Fibroblast of lung (primary cell): ENCODE data around the gene PADI6.

Experiments used
- CTCF ChIP-seq, 2 donors: IDR thresholded peaks in 1 of 2; conservative IDR thresholded peaks in 1 of 2; 1 replicate in 1 of 2; 2 replicates in 1 of 2; pipeline ENCODE4 v1.5.1; 2011 to 2012; ENCODE audit warnings: low read length in 2 of 2, control low read depth in 1 of 2, inconsistent platforms in 1 of 2, low read depth in 1 of 2, mild to moderate bottlenecking in 1 of 2
- EZH2 ChIP-seq: IDR thresholded peaks from 2 replicates; pipeline ENCODE4 v1.5.1; 2012; ENCODE audit warnings: low read length, control low read depth, mild to moderate bottlenecking; ENCODE audit errors: missing control alignments

DNA sequence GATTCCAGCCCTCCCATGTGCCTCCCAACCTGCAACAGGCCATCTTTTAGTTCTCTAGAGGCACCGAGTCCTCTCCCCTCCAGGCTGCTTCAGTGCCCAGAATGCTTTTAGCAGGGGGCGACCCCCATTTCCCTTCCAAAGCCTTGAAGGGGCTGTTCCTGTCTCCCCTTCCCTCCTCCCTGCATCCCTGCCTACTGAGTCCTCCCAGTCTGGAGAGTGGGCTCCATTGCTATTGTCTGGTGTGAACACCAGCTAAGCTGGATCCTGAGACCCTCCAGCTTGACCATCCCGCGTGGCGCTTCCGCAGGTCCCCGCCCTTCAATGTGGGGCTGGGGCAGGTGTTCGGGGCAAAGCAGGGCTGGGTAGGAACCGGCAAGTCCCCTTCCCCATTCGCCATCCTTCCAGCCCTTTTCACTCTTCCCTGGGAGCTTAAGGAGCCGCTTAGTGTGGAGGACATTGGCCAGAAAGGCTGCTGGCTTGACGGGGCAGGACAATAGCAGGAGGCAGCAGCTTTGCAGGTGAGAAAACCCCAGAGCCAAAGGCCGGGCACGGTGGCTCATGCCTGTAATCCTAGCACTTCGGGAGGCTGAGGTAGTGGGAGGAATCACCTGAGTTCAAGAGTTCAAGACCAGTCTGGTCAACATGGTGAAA is 32.2 kb downstream of the PADI6 start:
- TF ChIP-seq CTCF (conservative IDR thresholded peaks at IDR 0.05 in 1 of 2, IDR thresholded peaks at IDR 0.05 in 1 of 2; ENCODE audit: low read depth in 1 of 2, low read length in 2 of 2) (no peak), EZH2 (no peak)
